NCI-H2227 treated with DMSO at 0.1 percent for 48 hours (cell line): ENCODE measurements around the gene FAT3.

Experiments
- DNase-seq: peaks from one replicate; lab custom pipeline; 2025; lab: John Stamatoyannopoulos, UW

Gene FAT3

GRCh38 chr11:92224407-92225124, at the start of gene FAT3:
Gene FAT3 (plus strand): TSS chr11:92224818. CDS start chr11:92352113, 127,295 bp downstream.
- peak; percentile 25 for DNase-seq

GRCh38 chr11:92179017-92179670, 45.5 kb upstream of the FAT3 start:
- no peak for DNase-seq

GRCh38 chr11:92180226-92180625, 44.4 kb upstream of the FAT3 start:
- DNase-seq: no peak

GRCh38 chr11:92180664-92181251, 43.9 kb upstream of the FAT3 start:
- no peak for DNase-seq

- no peak for DNase-seq
Observed at GRCh38 chr11:92190535-92191206, 33.9 kb upstream of the FAT3 start.

- no peak for DNase-seq
Observed at GRCh38 chr11:92192141-92192540, 32.5 kb upstream of the FAT3 start.

GRCh38 chr11:92198268-92198667, 26.4 kb upstream of the FAT3 start:
- no peak for DNase-seq

- DNase-seq: no peak
Observed at GRCh38 chr11:92199991-92200390, 24.6 kb upstream of the FAT3 start.

- no peak for DNase-seq
Observed at GRCh38 chr11:92204731-92205130, 19.9 kb upstream of the FAT3 start.

GRCh38 chr11:92206441-92206840, 18.2 kb upstream of the FAT3 start:
- no peak for DNase-seq

- no peak for DNase-seq
Observed at GRCh38 chr11:92211576-92212167, 12.9 kb upstream of the FAT3 start.

GRCh38 chr11:92212530-92212929, 12.1 kb upstream of the FAT3 start:
- no peak for DNase-seq

- DNase-seq: no peak
Observed at GRCh38 chr11:92216789-92217188, 7.8 kb upstream of the FAT3 start.

- DNase-seq: no peak
Observed at GRCh38 chr11:92219476-92219875, 5.1 kb upstream of the FAT3 start.

GRCh38 chr11:92222701-92223100, 1.9 kb upstream of the FAT3 start:
- no peak for DNase-seq

- no peak for DNase-seq
Observed at GRCh38 chr11:92224054-92224406, 588 bp upstream of the FAT3 start.

GRCh38 chr11:92225125-92225567, 528 bp downstream of the FAT3 start:
- DNase-seq: no peak

- no peak for DNase-seq
Observed at GRCh38 chr11:92225568-92226330, 1.1 kb downstream of the FAT3 start.

GRCh38 chr11:92226331-92227229, 2.0 kb downstream of the FAT3 start:
- DNase-seq: no peak

- no peak for DNase-seq
Observed at GRCh38 chr11:92227230-92227814, 2.7 kb downstream of the FAT3 start.
